Tibial nerve (tissue), 4 donors: ENCODE results near the gene BCAS3.

Experiments
- EP300 ChIP-seq, 2 donors: sonication (generic); formaldehyde crosslinking; IDR thresholded peaks; one replicate each; pipeline ENCODE4 v1.6.1; 2017; ENCODE audit warnings: antibody characterized with exemption in 2 of 2, mild to moderate bottlenecking in 1 of 2
- POLR2A ChIP-seq, 2 donors: fragments of 450-650 bp; IDR thresholded peaks; one replicate each; pipeline ENCODE4 v1.6.1; 2017; ENCODE audit warnings: antibody characterized with exemption in 2 of 2, mild to moderate bottlenecking in 2 of 2, moderate library complexity in 2 of 2
- TF ChIP-seq, protein P1 (sequence below), 5 experiments: fragments of 200-600 bp in 3 of 5; fragments of 450-650 bp in 2 of 5; sonication (generic) in 3 of 5; IDR thresholded peaks; one replicate each; pipeline ENCODE4 v1.5.1; 2016 to 2019; ENCODE audit warnings: antibody characterized with exemption in 5 of 5, mild to moderate bottlenecking in 3 of 5, moderate library complexity in 2 of 5

DNA sequence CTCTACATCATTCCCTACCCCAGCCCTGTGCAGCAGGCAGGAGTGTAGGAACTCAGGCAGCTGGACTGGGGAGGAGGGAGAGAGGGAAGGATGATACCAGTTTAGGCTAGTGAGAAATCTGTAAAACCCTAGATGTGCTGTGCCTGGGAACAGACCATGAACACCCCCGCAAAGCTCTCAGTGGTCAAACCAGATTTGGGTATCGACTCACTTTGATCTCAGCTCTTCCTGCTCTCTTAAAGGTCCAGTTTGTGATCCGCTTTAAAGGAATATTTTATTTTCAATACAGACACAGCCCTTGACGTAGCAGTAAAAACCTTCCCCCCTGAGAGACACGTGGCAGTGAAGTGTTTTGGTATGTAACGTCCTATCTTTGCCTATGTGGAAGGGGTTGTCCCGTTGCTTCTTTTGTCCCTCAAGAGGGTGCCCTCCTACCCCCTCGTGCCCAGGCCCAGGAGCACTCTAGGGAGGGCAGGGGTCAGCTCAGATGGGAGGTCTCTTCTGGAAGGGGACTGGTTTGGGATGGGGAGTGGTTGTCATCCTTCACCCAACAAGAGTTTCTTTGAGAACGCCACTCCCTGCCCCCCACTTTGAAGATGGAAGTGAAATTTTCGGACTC is 702.7 kb downstream of the BCAS3 start:
- TF ChIP-seq, protein P1, sequence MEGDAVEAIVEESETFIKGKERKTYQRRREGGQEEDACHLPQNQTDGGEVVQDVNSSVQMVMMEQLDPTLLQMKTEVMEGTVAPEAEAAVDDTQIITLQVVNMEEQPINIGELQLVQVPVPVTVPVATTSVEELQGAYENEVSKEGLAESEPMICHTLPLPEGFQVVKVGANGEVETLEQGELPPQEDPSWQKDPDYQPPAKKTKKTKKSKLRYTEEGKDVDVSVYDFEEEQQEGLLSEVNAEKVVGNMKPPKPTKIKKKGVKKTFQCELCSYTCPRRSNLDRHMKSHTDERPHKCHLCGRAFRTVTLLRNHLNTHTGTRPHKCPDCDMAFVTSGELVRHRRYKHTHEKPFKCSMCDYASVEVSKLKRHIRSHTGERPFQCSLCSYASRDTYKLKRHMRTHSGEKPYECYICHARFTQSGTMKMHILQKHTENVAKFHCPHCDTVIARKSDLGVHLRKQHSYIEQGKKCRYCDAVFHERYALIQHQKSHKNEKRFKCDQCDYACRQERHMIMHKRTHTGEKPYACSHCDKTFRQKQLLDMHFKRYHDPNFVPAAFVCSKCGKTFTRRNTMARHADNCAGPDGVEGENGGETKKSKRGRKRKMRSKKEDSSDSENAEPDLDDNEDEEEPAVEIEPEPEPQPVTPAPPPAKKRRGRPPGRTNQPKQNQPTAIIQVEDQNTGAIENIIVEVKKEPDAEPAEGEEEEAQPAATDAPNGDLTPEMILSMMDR (IDR thresholded peaks at IDR 0.05) = no peak
- TF ChIP-seq EP300 (IDR thresholded peaks at IDR 0.05) (no peak), POLR2A (IDR thresholded peaks at IDR 0.05) (no peak)
